Sigmoid colon (tissue), 7 donors: ENCODE data around the gene HECTD3. TPM values are rescaled to one million over a fixed set of nuclear protein-coding genes. Genes with fewer than 3 reads are reported as not detected.

Source experiments
- DNase-seq: peaks from one replicate; pipeline ENCODE4 v3.0.0-alpha.2; 2019
- H3K27ac ChIP-seq, 4 donors: fragments of 200-600 bp; sonication (generic); one replicate each; pipeline ENCODE4 v1.5.1; 2016 to 2019; ENCODE audit warnings: mild to moderate bottlenecking in 1 of 4
- H3K27me3 ChIP-seq, 3 donors: fragments of 200-600 bp; sonication (generic); one replicate each; pipeline ENCODE4 v1.5.1; 2019; ENCODE audit warnings: mild to moderate bottlenecking in 1 of 3
- H3K36me3 ChIP-seq, 4 donors: fragments of 200-600 bp; sonication (generic); one replicate each; pipeline ENCODE4 v1.5.1; 2016 to 2019
- H3K4me1 ChIP-seq, 4 donors: fragments of 200-600 bp; sonication (generic); one replicate each; pipeline ENCODE4 v1.5.1; 2017 to 2019
- H3K4me3 ChIP-seq, 4 donors: fragments of 200-600 bp; sonication (generic); one replicate each; pipeline ENCODE4 v1.5.1; 2017 to 2019; ENCODE audit warnings: mild to moderate bottlenecking in 2 of 4, moderate library complexity in 1 of 4
- H3K9me3 ChIP-seq, 4 donors: fragments of 200-600 bp in 3 of 4; sonication (generic) in 3 of 4; one replicate each; pipeline versions ENCODE4 v1.5.1 to v1.6.1; 2013 to 2019
- EP300 ChIP-seq, 4 donors: sonication (generic); formaldehyde crosslinking; IDR thresholded peaks; one replicate each; pipeline ENCODE4 v1.6.1; 2017; ENCODE audit warnings: antibody characterized with exemption in 4 of 4
- POLR2A ChIP-seq, 2 donors: fragments of 450-650 bp; IDR thresholded peaks; one replicate each; pipeline ENCODE4 v1.6.1; 2016; ENCODE audit warnings: antibody characterized with exemption in 2 of 2, mild to moderate bottlenecking in 2 of 2, moderate library complexity in 2 of 2
- POLR2AphosphoS5 ChIP-seq, 4 donors: sonication (generic); formaldehyde crosslinking; IDR thresholded peaks; one replicate each; pipeline ENCODE4 v1.6.1; 2017; ENCODE audit warnings: antibody characterized with exemption in 4 of 4
- WGBS, 2 donors: extraction: QIAGEN DNeasy Blood & Tissue Kit; methylation state at CpG; one replicate each; pipeline ENCODE4 v1.1.7; 2013; 5-methylcytosine and 5-hydroxymethylcytosine counted together
- intact Hi-C: fragments of 100-400 bp; cut with DNase I; formaldehyde crosslinking; loops from one replicate; pipeline ENCODE4 v1.15.1; 2023
- polyA plus RNA-seq, 3 donors: library from polyadenylated mRNA; stranded (reverse); fragments of 200-250 nt; gene quantifications; one replicate each; pipeline ENCODE4 v1.2.3, GENCODE V29; 2013
- total RNA-seq, 4 donors: library from RNA; depleted of rRNA; stranded (reverse); fragments of >200 nt; gene quantifications; one replicate each; pipeline ENCODE4 v1.1.0, GENCODE V29; 2016
- TF ChIP-seq, protein P1 (sequence below), 4 experiments: fragments of 450-650 bp in 3 of 4; fragments of 200-600 bp in 1 of 4; IDR thresholded peaks; one replicate each; pipeline ENCODE4 v1.5.1; 2016 to 2019; ENCODE audit warnings: antibody characterized with exemption in 4 of 4, mild to moderate bottlenecking in 3 of 4, moderate library complexity in 2 of 4
- donor health status: healthy with polysubstance abuse.
- donor health status: Bipolar disorder and iron deficiency.
- donor health status: healthy.

Gene HECTD3
- total and polyA plus RNA-seq, 7 donors: 23.9 to 74.2 (median 45.7) TPM

DNA sequence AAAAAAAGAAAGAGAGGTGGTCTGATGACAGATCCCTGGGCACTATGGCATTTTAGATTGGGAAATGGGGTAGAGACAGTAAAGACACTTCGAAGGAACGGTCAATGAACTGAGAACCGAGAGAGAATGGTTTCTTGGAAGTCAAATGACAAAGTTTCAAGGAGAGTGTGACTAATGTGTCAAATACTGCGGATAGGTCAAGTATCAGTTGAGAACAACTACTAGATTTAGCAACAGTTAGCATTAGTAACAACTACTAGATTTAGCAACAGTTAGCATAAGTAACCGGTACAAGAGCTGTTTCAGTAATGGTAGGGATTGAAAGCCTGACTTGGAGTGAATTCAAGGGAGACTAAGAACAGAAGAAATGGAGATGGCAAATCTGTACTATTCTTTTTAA is 35.9 kb upstream of the HECTD3 start:
- no peak overlapping the region for H3K4me3 ChIP-seq
- no peaks in the 10 kb centered on the region for H3K27me3 ChIP-seq
- peaks cover 0 to 16% (median 0%) of the 10 kb centered on the region in 4 donors for H3K36me3 ChIP-seq
- intact Hi-C loops: no loop called here
- no peak for DNase-seq
- no peaks in the 10 kb centered on the region for H3K4me1 ChIP-seq
- no peaks in the 10 kb centered on the region for H3K9me3 ChIP-seq
- TF ChIP-seq, protein P1, sequence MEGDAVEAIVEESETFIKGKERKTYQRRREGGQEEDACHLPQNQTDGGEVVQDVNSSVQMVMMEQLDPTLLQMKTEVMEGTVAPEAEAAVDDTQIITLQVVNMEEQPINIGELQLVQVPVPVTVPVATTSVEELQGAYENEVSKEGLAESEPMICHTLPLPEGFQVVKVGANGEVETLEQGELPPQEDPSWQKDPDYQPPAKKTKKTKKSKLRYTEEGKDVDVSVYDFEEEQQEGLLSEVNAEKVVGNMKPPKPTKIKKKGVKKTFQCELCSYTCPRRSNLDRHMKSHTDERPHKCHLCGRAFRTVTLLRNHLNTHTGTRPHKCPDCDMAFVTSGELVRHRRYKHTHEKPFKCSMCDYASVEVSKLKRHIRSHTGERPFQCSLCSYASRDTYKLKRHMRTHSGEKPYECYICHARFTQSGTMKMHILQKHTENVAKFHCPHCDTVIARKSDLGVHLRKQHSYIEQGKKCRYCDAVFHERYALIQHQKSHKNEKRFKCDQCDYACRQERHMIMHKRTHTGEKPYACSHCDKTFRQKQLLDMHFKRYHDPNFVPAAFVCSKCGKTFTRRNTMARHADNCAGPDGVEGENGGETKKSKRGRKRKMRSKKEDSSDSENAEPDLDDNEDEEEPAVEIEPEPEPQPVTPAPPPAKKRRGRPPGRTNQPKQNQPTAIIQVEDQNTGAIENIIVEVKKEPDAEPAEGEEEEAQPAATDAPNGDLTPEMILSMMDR (IDR thresholded peaks at IDR 0.05): no peak
- TF ChIP-seq POLR2A (IDR thresholded peaks at IDR 0.05) (no peak), EP300 (IDR thresholded peaks at IDR 0.05) (no peak), POLR2AphosphoS5 (IDR thresholded peaks at IDR 0.05) (no peak)
- no peak overlapping the region for H3K27ac ChIP-seq
- 90 to 94% methylated on average over 5 of the region's 5 CpGs for WGBS, 2 donors

DNA sequence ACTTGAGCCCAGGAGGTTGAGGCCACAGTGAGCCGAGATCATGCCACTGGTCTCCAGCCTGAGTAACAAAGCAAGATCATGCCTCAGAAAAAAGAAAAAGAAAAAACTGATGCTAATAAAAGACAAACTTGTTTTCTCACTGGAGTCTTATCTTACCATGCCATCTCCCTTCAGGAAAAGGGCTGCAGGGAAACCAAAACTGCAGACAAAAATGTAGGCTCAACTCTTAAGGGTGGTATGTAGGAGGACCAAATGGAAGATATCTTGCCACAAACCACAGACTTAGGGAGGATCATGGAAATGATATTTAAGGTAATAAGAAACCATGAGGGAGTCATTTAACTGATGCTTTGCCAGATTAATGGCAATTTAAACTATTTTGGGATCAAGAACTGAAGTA is 33.8 kb upstream of the HECTD3 start:
- no peaks in the 10 kb centered on the region for H3K4me1 ChIP-seq
- H3K27me3 ChIP-seq: no peaks in the 10 kb centered on the region
- H3K36me3 ChIP-seq: peaks cover 0 to 11% (median 2%) of the 10 kb centered on the region in 4 donors
- 92 to 98% methylated on average over 1 of the region's 1 CpG for WGBS, 2 donors
- H3K9me3 ChIP-seq: no peaks in the 10 kb centered on the region
- no peak overlapping the region for H3K27ac ChIP-seq
- intact Hi-C loops: no loop called here
- H3K4me3 ChIP-seq: no peak overlapping the region
- TF ChIP-seq EP300 (IDR thresholded peaks at IDR 0.05) (no peak), POLR2A (IDR thresholded peaks at IDR 0.05) (no peak), POLR2AphosphoS5 (IDR thresholded peaks at IDR 0.05) (no peak)
- TF ChIP-seq, protein P1 (IDR thresholded peaks at IDR 0.05): no peak
- no peak for DNase-seq

DNA sequence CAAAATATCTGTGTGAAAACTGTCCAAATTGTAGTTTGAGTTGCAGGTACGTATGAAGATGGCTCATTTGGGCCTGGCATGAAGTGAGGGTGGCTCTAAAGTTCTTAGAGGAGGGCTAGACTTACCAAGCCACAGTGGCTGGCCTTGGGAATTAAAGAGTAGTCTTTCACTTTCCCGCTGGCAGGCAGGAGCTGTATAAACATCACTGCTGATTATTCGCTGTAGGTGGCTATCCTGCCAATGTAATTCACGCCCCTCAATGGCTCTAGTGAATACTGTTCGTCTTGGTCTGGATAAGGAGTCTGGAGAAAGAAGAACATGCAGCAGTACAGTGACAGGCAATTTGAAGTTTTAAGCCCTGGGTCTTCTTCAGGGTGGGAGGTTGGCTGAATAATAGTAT is 32.0 kb upstream of the HECTD3 start:
- Histone ChIP-seq H3K9me3 (no peaks in the 10 kb centered on the region), H3K4me3 (no peak overlapping the region), H3K27ac (no peak overlapping the region), H3K4me1 (no peaks in the 10 kb centered on the region), H3K27me3 (no peaks in the 10 kb centered on the region), H3K36me3 (peaks cover 0 to 11% (median 2%) of the 10 kb centered on the region in 4 donors)
- intact Hi-C loops: no loop called here
- WGBS, 2 donors: 93 to 95% methylated on average over 5 of the region's 5 CpGs
- no peak for DNase-seq
- TF ChIP-seq, protein P1 (IDR thresholded peaks at IDR 0.05): no peak

DNA sequence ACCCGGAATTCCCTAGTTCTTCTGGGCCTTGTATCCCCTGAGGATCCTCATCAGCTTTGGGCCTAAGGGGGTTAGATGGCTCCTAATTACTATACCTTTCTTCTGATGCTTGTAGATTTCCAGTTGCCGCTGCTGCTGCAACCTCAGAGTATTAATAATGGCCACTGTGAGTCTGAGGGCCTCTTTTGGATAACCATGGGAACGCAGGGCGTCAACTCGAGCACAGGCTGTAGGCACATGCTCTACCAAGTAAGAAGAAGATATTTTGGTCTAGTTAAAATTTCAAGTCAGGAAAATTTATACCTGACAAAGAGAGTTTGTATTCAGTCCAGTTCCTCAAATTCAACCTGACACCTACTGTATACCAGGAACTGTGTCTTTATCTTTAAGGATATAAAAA is 29.2 kb upstream of the HECTD3 start:
- H3K27ac ChIP-seq: no peak overlapping the region
- no peaks in the 10 kb centered on the region for H3K4me1 ChIP-seq
- no peak for DNase-seq
- no peaks in the 10 kb centered on the region for H3K27me3 ChIP-seq
- no peak overlapping the region for H3K4me3 ChIP-seq
- intact Hi-C loops: no loop called here
- TF ChIP-seq EP300 (IDR thresholded peaks at IDR 0.05): no peak
- TF ChIP-seq, protein P1 (IDR thresholded peaks at IDR 0.05): no peak
- peaks cover 0 to 21% (median 2%) of the 10 kb centered on the region in 4 donors for H3K36me3 ChIP-seq
- 96% methylated on average over 5 of the region's 5 CpGs for WGBS, 2 donors
- H3K9me3 ChIP-seq: no peaks in the 10 kb centered on the region

DNA sequence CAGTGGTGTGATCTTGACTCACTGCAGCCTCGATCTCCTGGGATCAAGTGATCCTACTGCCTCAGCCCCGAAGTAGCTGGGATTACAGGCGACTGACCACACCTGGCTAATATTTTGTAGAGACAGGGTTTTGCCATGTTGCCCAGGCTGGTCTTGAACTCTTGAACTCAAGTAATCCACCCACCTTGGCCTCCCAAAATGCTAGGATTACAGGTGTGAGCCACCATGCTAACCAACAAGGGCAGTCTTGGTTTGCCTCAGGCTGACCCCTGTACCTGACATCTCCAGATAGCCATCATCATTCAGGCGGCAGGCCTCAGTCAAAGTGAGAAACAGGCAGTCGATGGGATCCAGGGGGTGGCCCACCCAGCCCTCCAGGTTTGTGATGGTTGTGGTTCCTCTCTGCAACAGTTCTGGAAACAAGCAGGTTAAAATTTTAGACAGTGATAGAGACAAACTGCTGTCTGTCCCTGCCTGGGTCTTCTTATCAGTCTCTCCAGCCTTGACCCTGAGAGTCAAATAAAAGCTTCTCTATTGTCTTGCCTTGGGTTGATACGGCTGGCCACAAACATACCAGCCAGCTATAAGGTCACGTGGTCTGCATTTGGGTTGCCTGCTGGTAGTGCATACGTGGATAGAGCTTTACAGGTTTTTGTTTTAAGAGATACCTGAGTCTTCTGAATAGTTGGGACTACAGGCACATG is 27.7 kb upstream of the HECTD3 start:
- intact Hi-C loops: no loop called here
- Histone ChIP-seq H3K4me3 (no peak overlapping the region), H3K27me3 (no peaks in the 10 kb centered on the region), H3K9me3 (no peaks in the 10 kb centered on the region), H3K36me3 (peaks cover 0 to 25% (median 2%) of the 10 kb centered on the region in 4 donors), H3K27ac (no peak overlapping the region), H3K4me1 (no peaks in the 10 kb centered on the region)
- DNase-seq: no peak
- TF ChIP-seq POLR2A (IDR thresholded peaks at IDR 0.05) (no peak), POLR2AphosphoS5 (IDR thresholded peaks at IDR 0.05) (no peak), EP300 (IDR thresholded peaks at IDR 0.05) (no peak)
- TF ChIP-seq, protein P1 (IDR thresholded peaks at IDR 0.05): no peak
- WGBS, 2 donors: 65 to 87% methylated on average over 8 of the region's 8 CpGs
